HG03558 (cell line): ENCODE measurements around the gene CTNNA2.

Experiments used
- ATAC-seq: cut with Tn5 transposase; IDR thresholded peaks from one replicate; pipeline ENCODE4 v1.9.1; 2021; ENCODE audit warnings: moderate number of reproducible peaks; ENCODE audit not compliant: unreplicated experiment; ENCODE audit errors: extremely low read depth

CTNNA2 gene

DNA sequence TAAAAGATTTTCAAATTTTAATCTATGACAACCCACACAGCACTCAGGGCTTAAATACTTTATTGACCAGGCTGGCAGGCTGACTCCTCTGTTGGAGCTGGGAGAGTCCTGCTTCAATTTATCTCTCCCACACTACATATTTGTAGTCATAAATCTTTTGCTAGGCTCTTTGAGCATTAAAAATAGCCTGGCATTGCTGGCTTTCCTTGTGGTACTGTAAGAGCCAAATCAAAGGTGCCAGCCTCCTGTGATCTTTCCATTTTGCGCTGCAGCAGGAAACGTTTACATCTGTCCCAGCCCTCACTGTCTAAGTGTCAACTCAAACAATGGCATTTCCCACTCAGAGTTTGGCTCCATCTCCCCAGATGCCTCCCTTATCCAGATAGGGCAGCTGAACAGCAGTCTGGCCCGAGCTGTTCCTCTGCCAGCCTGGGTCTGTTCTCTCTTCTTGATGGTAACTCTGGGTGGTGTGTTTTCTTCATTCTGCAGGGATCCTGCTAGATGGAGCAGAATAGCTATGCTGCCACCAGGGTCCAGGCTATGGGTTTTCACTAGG, 729.6 kb downstream of the CTNNA2 start:
- ATAC-seq: no peak

DNA sequence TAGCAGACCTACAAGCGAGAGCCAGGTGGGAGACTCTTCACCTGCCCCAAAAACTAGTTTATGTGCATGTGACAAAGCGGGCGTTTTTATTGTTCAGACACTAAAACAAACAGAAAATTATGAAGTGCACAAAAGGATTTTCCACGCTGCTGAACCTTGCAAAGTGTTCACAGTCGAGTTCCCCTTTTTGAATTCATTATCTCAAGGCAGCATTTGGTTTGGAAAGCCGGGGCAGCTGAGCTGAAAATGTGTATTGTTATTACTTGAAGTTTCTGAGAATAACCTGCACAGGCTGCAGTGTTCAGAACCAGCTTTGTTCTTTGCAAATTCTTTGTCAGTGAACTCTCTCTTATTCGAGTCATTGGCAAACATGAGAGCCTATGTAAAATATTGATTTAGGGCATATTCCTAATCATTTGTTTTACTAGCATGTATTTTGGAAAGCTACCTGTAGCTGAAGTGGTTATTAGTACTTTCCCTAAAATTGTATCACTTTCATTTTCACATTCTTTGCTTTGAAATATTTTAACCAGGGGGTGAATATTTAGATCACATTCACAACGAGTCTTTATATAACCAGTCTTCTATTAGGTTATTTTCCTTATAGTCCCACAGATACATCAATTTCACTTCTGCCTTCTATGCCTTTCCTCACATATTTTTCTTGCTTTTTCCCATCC, 732.2 kb downstream of the CTNNA2 start:
- no peak for ATAC-seq

DNA sequence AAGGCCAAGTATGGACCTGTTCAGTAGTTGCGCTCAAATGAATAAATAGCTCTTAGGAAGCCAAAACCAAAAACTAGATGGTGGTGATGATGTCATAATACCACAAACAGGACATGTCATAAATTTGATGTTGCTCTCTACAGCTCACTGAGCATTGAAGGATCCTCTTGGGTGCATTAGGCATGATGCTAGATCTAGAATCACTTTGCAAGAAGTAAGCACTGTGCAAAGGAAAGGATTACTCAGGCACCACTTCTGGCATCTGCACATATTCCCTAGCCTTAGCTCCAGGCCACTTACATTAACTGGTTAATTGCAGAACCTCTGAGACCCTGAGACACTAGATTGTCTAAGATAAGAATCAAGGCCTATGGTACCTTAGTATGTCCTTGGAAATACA, 733.7 kb downstream of the CTNNA2 start:
- ATAC-seq: no peak

DNA sequence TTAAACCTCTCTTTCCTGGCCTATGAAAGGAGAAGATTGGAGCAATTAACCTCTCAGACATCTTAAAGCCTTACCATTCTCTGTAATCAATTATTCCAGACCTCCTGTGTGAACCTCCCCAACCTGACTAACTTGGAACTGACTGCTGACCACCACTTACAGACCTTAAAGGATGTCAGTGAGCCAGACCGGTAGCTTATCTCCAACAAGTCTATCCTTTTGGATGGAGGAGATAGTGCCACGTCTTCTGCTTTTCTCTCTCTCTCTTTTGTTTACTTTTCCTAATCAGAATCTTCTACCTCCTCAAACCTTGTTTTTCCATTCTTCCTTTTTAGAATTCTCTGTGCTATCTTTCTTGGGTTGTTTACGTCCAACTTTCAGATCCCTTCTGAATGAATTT, 734.5 kb downstream of the CTNNA2 start:
- ATAC-seq: no peak

DNA sequence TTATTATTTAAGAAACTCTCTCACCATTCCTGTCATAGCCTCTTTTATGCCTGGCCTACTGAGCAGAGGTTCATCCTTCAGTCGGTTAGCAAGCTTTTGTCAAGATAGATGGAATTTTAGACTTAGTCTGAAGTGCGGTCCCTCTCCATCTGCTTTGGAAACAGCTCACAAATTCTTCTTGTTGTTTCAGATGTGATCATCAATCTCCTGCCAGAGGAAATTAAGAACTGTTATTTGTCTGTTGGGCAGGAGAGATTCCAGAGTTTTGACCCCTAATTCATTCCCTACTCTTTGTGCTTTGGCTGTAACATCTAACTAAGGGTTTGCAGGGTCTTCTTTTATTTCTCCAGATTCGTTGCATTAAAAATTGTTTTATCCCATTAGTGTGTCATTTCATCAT, 735.3 kb downstream of the CTNNA2 start:
- ATAC-seq: no peak

DNA sequence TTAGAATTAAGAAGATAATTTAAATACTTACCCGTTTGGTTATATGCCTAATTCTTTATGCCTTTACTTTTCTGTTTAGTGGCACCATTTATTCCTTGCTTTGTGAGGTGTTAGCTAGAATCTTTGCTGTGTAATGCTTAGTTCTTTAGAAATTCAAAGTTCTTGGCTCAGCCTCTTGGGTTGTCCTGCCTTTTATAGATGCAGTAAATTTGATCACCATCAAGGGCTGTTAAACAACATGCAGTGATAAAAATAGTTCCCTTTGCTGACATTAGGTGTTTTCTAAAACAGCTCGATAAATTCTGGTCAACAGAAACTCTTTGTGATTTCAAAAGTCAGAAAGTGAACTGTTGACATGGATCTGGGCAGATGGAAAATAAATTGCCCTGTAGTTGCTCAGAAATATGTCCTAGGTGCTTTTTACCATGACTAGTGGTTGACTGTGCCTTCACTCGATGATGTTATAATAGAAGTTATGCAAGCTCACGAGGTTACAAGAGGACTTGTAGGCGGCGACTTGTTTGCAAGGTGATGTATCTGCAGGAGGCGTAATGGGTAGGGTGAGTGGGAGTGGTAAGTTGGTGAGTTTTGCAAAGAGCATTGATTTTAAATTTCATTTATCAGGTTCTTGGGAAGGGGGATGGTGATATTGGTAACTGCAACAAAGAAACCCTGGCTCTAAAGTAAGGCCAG, 739.6 kb downstream of the CTNNA2 start:
- ATAC-seq: no peak

DNA sequence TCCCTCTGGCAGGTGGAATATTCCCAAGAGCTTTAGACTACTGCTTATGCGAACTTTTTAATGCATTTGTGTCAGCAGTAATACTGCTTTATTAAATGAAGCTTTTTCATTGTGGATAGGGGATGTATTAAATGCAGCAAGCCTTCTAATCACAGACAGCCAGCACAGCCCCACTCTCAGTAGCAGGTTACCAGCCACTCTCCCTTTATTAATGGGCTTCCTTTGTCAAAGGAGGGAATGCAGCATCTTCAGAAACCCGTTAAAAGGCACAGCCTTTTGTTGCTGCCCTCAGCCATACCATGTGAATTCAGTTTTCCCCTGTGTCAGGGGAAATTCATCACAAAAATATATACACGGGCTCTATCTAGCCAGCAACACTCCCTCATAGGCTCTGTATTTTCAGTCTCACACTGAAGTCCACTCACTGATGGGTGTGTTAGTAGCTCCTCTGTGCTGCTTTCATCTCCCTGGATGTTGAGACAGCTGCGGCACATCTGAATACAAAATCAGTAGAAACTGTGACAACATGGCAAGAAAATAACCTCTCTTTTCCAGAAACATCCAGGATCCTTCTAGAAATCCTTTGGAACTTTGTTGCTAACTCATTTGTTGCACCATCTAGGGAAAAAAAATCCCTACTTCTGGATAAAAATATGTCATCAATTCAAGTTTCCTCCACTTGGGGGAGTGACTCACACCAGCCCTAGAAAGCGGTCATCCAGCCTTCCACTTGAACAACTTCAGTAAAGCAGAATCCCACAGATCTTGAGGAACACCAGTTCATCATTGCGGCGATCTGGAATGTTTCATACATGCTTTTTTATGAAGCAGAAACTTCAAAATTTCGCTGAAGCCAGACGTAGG, 743.3 kb downstream of the CTNNA2 start:
- no peak for ATAC-seq

DNA sequence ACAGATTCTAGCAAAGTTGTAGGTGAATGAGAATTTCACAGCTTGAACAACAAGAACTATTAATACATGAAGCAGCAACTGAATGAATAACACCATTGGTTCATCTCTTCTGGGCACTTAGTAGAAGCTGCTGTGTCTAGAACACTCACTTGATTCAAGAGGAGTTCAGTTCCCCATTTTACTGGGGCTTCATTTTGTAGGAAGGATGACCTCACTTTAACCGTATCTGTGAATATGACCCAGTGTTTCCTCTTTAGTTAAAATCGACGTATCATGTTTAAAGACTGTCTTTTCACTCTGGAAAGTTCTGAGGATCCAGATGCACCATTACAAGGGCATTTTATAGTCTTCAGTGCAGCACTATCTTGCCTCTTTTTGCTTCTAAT, 743.9 kb downstream of the CTNNA2 start:
- no peak for ATAC-seq

DNA sequence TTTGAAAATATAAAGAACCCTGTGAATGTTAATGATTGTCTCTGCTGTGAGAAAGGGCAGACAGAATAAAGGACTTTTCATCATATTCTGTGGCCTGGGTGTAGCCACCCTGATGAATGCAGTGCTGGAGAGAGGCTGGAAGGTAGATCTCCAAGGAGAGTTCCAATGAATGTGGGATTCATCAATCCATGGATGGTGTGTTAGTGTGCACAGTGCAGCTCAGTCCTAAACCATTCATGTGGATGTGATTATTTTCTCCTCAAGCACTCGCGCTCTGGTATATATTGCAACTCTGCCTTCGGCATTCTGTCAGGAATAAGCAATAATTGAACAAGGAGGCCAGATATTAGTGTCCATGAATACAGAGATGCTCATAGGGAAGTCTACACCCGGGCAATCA, 744.6 kb downstream of the CTNNA2 start:
- no peak for ATAC-seq

DNA sequence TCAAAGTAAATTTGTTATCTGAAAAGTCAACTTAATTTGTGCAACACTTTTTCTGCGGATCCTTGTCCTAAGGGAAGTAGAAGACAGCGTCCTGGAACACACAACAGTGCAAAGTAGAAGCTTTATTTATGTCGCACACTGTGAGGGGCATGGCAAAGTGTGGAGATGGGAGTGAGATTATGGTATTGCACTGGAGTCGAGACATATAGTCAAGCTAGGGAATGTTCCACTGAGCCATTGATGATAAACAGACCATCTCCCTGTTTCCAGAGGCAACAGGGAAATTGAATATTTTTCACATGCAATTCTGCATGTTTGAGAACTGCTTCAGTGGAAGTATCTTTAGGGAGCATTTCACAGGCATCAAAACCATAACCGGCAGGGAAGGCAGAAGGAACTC, 745.5 kb downstream of the CTNNA2 start:
- ATAC-seq: no peak

DNA sequence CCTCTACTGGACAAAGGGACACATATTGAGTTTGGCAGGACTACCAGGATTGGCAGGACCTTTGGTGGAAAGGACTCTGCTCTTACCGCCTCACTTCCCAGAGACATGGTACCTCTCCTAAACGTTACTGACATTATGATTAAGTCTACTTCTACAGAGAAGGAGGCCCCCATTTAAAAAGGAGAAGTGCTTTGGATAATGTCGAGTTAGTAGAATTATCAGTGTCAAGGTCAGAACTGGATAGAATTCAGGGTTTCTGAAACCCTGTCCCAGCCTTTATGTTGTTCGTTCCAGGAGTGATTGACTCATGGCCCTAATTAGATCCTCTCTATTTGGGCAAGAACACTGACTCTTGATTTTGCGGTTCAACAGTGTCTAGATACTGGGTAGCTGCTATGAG, 745.9 kb downstream of the CTNNA2 start:
- ATAC-seq: no peak

DNA sequence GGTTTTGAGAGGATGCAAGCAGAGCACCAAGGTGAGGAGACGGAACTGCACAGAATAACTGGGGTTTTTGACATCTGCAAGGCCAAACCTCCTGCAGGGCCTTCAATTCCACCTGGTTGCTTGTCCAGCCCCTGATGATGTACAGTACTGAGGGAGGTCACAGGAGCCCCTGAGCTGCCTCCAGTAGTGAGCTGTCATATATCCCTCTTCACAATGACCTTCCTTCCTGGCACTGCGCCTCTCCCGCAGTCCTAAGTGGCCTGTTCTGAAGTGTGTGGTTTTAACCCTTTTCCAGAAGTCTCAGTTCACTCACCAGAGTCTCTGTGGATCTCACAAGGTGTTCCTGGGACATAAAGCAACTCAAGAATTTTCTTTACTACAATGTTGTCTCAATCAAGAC, 746.4 kb downstream of the CTNNA2 start:
- ATAC-seq: no peak

DNA sequence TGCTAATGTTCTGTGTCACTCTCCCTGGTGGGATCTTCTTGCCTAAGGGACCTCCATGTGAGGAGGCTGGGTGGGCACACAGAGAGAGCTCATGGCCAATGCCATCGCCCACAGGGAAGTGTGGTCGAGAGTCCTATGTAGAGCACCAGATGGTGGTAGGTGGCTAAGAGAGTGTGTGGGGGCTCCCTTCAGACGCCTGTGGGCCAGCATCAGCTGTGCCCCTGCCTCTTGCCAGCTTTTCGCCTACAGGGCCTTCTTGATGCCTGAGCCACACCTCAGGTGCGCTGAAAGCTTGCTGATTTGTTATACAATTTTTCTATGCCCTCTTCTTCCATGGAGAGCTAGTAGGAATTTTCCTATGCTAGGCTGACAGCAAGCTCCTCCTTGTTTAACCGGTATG, 753.4 kb downstream of the CTNNA2 start:
- ATAC-seq: no peak

DNA sequence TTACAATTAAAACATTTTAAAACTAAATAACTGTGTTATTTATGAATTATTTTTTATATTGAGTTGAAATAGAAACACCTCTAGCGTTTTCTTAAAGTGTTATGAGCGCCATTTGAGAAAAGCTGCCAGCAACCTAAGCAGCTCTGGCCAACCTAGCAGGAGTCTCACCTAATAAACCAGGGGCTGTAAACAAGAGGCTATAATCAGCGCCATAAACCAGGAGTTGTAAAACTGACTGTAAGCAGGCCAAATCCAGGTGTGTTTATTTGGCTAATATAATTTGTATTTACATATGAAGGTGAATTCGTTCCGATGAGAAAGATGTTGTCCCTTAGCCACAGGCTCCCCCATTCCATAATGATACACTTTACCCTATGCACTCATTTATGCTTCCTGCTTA, 757.0 kb downstream of the CTNNA2 start:
- ATAC-seq: no peak

DNA sequence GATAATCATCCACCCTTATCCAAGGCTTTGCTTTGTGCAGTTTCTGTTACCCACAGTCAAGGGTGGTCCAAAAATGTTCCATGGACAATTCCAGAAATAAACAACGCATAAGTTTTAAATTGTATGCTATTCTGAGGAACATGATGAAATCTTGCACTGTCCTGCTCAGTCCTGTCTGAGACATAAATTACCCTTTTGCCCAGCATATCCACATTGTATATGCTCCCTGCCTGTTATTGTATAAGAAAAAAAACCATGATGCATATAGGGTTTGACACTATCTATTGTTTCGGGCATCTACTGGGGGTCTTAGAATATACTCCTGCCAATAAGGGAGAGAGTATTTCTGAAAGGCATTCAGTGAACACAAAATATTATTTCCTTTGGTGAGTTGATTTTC, 767.7 kb downstream of the CTNNA2 start:
- no peak for ATAC-seq

DNA sequence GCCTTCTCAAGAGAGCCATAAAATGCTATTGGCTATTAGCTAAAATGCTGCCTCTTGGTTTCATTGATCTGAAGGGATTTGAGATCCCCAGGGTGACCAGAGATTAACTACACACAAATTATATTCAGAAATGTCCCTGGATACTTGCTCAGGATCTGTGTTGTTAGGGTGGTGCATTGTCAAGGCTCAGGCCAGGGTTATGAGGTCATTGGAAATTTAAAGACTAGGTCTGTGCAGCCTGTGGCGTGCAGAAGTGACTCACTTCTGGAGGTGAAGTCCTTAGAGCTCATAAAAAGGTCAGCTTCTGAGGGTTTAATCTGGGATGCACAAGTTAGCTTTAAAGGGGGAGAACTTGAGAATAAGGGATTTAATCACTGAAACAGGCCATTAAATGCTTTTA, 768.2 kb downstream of the CTNNA2 start:
- ATAC-seq: no peak

DNA sequence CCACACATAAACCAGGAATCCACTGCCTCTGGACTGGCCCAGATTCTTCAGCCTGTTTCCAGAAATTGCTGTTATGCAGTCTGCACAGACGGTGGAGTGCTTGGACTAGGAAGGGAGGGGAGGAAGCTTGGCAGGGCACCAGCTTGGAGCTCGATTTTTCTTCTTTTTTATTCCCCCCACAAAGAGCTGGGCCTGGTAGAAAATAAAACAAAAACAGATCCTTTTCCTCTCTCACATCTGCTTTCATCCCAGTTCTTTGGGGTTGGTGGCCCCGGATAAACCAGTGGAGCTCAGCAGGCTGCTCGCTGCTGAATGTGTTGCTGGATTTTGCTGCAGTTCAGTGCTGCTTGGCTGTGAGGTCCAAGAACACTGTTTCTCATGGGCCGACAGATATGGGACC, 775.7 kb downstream of the CTNNA2 start:
- ATAC-seq: no peak

DNA sequence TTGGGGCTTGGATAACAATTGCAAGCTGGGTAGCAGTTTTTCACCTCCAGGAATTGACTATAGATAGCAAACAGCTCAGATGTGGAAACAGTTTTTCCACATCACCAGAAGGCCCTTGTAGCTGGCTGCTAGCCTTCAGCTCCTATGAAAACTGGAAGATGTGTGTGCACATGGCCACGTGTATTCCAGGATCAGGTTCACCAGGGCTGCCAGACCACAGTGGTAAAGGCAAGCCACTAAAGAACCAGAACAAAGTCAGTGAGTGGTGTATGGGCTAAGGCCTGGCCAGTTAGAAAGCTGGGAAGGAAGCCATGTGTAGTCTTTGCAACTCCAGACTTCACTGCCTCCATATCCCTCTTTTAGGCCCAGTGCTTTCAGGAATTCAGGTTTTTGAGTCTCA, 778.8 kb downstream of the CTNNA2 start:
- no peak for ATAC-seq

DNA sequence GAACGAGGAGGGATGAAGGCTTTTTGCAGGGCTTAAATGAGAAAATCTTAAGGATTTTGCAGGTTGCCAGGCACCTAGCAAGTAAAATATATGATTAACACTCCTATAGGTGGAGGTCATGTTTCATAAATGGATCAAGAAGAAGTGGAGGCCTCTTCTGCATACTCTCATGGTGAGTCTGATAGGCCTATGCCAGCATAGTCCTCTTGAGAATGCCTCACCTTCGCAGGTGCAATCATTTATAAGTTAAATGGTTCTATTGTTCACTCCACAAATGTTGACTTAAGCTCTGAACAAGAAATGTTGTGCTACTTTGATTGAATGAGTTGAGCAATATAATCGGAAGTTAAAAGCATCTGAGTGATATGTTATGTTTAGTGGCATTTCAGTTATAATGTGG, 779.6 kb downstream of the CTNNA2 start:
- ATAC-seq: no peak

DNA sequence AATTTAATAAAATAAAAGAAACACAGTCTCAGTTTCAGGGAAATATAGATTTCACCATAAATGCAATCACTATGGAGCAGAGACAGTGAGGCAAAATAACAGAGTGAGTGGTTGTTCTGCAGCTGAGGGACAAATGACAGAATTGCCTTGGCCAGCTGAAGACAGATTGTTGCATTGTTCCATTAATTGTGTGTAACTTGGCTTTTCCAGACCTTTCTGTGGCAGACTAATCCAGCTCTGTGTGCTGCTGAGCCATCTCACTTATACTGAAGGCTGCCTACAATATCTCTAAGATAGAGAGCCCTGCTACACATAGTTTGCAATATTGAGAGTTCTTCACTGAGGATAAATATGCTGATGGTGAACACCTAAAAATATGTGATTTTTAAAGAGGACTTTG, 780.2 kb downstream of the CTNNA2 start:
- no peak for ATAC-seq

DNA sequence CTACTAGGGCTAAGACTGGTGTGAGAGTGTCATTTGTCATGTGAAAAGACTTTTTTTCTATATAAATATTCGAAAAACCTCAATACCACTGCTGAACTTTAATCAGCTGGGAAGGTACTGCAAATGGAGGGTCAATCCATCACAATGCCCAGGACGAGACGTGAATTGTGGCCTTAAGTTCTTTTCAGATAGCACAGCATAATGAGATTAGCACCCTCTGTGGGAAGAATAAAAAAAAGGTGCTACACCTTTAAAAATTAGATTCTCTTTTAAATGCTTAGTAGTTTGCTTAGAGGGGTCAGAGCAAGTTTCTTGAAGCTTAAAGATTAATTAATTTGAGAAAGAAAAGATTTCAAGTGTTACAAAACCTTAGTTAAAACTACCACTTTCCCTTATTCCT, 786.1 kb downstream of the CTNNA2 start:
- no peak for ATAC-seq
